Activated CD8-positive, alpha-beta memory T cell treated with anti-CD3 and anti-CD28 coated beads for 48 hours (primary cell): Measurements from ENCODE around the gene DENND4C.
"Not testable (repeated sequence)": the region's sequence is repeated elsewhere in the genome, so short reads cannot be mapped to it uniquely, and the experiment has no call there.

Source experiments
- DNase-seq, 3 experiments: peaks; one replicate each; pipeline ENCODE4 v3.0.0-alpha.2; 2020; ENCODE audit warnings: low read depth in 2 of 3, low spot score in 2 of 3

DENND4C gene

GRCh38 chr9:19265602-19266001, 35.1 kb downstream of the DENND4C start:
- not testable (repeated sequence) for DNase-seq

- DNase-seq: not testable (repeated sequence)
These were observed 36.4 kb downstream of the DENND4C start for GRCh38 chr9:19266778-19267384.

GRCh38 chr9:19269582-19269981, 39.1 kb downstream of the DENND4C start:
- DNase-seq: no peak

GRCh38 chr9:19270421-19270949, 40.0 kb downstream of the DENND4C start:
- DNase-seq: no peak

- no peak for DNase-seq
These were observed 40.6 kb downstream of the DENND4C start for GRCh38 chr9:19271081-19271480.

GRCh38 chr9:19281801-19282200, 51.3 kb downstream of the DENND4C start:
- no peak for DNase-seq

DNA sequence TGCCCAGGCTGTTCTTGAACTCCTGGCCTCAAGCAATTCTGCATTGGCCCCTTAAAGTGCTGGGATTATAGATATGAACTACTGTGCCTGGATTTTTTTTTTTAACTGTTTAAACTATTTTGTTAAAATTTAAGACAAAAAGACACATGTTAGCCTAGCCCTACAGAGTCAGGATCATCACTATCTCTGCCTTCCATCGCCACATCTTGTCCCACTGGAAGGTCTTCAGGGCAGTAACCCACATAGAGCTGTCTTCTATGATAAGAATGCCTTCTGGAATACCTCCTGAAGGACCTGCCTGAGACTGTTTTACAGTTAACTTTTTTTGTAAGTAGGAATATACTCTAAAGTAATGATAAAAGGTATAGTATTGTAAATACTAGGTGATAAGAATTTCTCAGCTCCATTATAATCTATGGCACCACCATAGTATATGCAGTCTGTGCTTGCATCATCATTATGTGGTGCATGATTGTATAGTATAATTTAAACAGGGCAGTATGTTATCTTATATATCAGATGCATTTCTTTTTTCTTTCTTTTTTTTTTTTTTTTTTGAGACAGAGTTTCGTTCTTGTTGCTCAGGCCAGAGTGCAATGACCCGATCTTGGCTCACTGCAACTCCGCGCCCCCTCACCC, 52.7 kb downstream of the DENND4C start:
- DNase-seq: no peak

DNA sequence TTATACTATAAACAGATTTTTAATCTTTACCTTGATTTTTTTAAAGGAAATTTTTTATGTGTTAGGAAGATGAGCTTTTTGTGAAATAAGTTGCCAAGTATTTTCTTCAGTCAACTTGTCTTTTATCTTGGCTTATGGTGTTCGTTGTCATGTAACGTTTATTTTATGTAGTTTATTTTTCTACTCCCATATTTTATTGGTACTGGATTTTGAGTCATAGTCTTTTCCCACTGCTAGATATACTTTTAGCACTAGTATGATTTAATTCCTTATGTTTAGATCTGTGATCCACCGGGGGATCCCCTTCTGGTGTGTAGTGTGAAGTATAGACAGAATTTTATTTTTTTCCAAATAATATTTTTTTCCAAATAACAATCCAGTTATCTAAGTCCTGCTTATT, 54.2 kb downstream of the DENND4C start:
- DNase-seq: no peak

- no peak for DNase-seq
These were observed 56.2 kb downstream of the DENND4C start for GRCh38 chr9:19286634-19287188.

DNA sequence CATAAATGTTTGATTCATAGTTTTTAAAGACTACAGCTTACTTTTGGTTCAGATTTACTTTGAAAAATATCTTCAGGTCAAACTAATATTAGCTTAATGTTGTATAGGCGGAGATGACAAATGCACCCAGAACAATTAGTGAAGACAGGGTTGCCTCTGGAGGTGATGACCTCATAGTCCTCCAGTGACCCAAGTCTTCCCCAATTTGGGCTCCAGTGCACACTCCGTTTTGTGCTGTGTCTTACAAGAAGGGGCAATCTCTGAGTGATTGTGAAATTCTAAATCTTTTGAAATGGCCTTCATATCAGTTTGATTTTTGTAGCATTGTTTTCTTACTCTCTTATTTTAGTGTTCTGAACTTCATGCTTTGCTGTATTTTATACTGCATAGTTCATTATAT, 57.6 kb downstream of the DENND4C start:
- no peak for DNase-seq

- no peak for DNase-seq
These were observed 59.6 kb downstream of the DENND4C start for GRCh38 chr9:19290103-19290502.

DNA sequence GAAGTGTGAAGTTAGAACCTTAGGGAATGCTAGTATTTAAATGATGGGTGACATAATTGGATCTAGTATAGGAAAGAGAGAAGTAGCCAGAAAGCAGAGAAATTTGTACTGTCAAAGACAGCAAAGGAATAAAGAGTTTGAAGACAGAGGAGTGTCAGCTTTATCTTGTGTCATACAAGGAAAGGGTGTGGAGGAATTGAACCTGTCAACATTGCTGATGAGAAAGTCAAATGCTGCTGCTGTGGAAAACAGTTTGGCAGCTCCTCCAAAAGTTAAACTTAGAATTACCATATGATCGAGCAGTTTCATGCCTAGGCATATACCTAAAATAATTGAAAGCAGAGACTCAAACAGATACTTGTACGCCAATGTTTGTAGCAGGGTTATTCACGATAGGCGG, 63.7 kb downstream of the DENND4C start:
- no peak for DNase-seq

GRCh38 chr9:19298436-19299000, 68.0 kb downstream of the DENND4C start:
- no peak for DNase-seq

GRCh38 chr9:19303216-19303615, 72.7 kb downstream of the DENND4C start:
- no peak for DNase-seq

- no peak for DNase-seq
These were observed 76.1 kb downstream of the DENND4C start for GRCh38 chr9:19306568-19306967.

DNA sequence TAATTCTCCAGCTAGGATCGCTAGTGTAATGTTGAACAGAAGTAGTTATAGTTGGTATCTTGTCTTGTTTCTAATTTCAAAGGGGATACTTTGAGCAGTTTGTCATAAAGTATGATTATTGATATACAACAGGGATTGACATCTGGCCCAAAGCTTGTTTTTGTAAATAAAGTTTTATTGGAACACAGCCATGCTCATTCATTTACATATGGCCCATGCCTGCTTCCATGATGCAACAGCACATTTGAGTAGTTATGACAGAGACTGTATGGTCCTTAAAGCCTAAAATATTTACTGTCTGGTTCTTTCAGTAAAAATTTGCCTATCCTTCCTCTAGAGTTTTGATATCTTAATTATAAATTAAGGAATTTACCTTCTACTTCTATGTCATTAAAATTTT, 79.8 kb downstream of the DENND4C start:
- DNase-seq: no peak

GRCh38 chr9:19313573-19313972, 83.1 kb downstream of the DENND4C start:
- DNase-seq: no peak

GRCh38 chr9:19320495-19320894, 90.0 kb downstream of the DENND4C start:
- no peak for DNase-seq

GRCh38 chr9:19331877-19332276, 101.4 kb downstream of the DENND4C start:
- DNase-seq: no peak

DNA sequence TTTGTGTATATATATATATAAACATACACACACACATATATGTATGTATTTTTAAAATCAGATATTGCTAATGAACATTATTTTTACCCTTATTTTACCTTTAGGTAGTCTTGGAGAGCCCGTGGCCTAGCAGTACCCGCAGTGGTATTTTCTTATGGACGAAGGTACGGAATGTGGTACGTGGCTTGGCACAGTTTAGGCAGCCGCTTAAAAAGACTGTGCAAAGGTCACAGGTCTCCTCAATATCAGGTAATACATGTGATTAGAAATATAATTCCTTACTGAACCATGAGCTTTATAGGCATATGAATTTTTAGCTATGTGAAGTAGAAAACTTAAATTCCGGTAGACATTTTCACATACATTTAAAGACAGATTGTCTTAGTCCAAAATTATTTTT, 105.7 kb downstream of the DENND4C start:
- DNase-seq: no peak

- no peak for DNase-seq
These were observed 112.5 kb downstream of the DENND4C start for GRCh38 chr9:19342947-19343346.

GRCh38 chr9:19358701-19359100, 128.2 kb downstream of the DENND4C start:
- DNase-seq: no peak
